Stimulated activated CD8-positive, alpha-beta memory T cell treated with anti-CD3 and anti-CD28 coated beads, Interleukin-2, amount 100 ng/mL, for 1 hour (primary cell): ENCODE results near the gene SLC16A10.
"Not testable (repeated sequence)": the region's sequence is repeated elsewhere in the genome, so short reads cannot be mapped to it uniquely, and the experiment has no call there.

Experiments used
- DNase-seq, 2 donors: peaks; one replicate each; pipeline ENCODE4 v3.0.0-alpha.2; 2020; ENCODE audit warnings: low read depth in 2 of 2

The SLC16A10 gene

DNA sequence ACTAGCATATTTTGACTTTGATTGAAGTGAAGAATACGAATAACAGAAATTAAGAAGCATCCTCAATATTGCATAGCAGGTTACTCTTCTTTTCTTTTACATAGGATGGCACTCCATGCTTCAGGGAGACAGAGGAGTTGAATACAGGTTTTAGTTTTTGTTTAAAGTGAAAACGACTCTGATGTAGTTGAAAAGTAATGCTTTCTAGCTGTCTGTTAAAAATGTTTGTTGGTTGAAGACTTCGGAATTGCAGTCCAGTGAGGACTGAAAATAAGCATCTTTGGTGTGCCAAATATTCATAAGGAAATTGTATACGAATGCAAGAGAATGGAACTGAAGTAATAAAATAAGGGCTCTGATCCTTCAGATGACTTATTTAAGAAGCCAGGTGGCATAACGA is 618 bp upstream of the SLC16A10 start:
- DNase-seq, result no peak

DNA sequence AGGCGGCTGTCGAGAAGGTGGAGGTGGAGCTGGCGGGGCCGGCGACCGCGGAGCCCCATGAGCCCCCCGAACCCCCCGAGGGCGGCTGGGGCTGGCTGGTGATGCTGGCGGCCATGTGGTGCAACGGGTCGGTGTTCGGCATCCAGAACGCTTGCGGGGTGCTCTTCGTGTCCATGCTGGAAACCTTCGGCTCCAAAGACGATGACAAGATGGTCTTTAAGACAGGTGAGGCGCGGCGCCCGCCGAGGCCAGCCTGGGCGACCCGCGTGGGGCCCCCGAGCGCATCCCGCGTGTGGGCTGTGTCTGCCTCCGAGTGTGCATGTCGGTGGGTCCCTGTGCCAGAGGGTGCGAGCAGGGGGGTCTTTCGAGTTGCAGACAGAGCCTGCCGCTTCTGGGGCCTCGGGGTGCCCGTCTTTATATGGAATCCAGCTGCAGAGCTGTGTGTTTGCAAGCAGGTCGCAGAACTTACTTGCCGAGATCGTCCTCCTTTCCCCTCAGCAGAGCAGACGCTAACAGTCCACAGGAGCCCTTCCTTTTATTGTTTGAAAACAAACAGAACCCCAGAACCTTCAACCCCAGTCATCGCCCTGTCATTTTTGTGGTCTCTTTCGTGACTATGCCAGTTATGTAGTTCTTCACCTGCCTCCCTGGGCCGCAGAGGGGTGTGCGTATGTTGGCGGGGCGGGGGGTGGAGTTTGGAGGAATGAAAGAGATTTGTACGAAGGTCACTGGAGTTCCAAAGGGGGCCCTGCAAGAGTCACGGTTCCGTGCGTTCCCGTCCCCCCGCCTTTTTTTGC is 766 bp downstream of the SLC16A10 start:
- peak in 1 of 2 donors; percentile 22 for DNase-seq

DNA sequence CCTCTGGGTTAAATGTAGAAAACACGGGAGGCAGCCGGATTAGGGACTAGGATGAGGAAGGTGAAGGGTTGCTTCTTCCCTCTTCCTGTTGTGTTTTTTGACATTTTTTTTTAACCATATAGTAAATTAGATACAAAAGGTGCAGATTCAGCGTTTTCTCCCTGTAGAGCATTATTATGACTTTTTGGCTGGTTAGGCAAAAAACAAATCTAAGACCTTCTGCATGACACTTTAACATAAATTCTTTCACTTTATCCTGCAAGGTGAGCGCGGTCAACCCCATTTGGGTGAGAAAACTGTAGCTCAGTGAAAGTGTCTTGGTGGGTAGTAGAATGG is 1.3 kb downstream of the SLC16A10 start:
- no peak for DNase-seq

DNA sequence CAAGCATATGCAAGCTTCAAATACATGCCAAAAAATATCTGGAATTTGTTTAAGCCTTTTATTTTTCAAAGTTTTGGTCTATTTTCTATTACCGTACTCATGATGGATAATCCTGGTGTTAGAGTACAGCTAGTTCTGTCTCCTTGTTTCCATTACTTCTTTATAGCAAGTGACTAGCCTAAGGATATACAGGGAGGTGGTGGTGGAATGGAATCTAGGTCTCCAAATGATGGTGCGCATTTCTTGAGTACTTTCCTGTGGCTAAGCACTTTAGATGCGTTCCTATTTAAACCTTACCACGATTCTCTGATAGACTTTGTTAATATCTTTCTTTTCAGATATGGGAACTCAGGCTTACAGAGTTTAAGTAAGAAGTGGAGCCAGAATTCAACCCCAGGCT is 3.5 kb downstream of the SLC16A10 start:
- no peak for DNase-seq

DNA sequence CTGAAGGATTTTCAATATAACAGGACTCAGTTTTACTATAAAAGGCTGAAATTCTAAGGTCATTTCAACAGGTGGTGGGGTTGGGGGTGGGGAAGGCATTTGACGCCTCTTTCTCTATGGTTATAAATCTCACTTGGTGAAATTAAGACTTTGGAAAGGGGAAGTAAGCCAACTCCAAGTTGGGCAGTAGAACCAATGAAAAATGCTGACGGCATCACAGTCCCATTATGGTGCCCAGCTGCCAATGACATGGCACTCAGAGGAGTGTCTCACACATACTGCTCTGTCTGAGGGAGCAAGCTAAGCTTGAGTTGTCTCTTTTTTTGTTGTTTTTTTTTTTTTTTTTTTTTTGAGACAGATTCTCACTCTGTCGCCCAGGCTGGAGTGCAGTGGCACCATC is 4.7 kb downstream of the SLC16A10 start:
- no peak for DNase-seq

DNA sequence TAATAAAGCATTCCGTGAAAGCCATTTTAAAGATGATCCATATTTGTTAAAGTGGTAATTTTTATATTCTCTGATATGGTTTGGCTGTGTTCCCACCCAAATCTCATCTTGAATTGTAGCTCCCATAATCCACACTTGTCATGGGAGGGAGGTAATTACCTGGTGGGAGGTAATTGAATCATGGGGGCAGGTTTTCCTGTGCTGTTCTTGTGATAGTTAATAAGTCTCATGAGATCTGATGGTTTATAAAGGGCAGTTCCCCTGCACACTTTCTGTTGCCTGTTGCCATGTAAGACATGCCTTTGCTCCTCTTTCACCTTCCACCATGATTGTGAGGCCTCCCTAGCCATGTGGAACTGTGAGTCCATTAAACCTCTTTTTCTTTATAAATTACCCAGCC is 8.2 kb downstream of the SLC16A10 start:
- not testable (repeated sequence) for DNase-seq

DNA sequence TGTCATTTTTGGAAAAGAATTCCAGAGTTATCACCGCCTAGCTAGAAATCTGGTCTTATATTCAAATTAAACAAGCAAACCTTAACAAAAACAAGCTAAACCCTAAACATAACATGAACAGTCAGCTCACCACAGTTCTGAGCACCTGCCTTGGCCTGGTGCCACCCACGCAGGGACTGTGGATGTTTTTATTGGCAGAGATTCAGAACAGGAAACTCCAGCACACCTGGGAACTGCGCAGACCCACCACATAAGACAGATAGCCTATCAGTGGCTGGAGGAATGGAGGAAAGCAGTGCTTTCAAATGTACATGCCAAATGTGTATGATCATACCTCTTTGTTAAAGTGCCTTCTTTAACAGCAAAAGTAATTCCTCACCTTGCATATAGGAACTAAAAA is 8.9 kb downstream of the SLC16A10 start:
- DNase-seq, result peak in 1 of 2 donors; percentile 6

DNA sequence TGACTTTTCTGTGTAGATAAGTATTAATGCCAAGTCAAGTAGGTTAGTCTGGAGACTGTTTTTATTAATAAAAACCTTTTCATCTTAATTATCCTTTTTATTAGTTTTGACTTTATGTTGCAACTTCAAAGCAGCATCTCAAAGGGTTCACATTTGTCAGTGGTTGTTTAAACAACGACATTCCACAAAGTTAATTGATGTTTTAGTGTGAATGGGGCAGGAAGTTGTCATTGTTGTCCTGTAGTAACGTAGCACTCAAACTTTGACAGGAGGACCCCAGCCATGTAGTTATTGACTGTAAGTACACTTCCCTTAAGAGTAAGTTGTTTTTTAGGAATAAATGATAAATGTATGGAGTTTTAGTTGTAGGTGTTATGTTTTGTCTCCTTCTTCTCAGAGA is 11.3 kb downstream of the SLC16A10 start:
- no peak for DNase-seq

DNA sequence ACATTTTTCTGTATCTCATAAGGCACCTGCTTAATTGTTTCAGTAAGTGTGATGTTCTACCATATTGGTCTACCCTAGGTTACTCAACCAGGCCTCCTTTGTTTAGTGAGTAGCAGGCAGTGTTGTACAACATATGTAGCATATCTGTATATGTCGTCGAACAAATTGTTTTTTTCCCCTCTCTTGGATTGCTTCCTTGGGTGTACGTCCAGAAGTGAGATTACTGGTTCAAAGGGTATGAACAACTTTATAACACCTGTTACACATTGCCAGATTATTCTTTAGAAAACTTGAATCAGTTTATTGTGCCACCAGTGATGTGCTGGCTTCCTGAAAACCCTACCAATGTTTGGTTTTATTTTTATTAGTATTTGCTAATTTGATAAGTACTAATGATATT is 14.7 kb downstream of the SLC16A10 start:
- DNase-seq, result no peak

DNA sequence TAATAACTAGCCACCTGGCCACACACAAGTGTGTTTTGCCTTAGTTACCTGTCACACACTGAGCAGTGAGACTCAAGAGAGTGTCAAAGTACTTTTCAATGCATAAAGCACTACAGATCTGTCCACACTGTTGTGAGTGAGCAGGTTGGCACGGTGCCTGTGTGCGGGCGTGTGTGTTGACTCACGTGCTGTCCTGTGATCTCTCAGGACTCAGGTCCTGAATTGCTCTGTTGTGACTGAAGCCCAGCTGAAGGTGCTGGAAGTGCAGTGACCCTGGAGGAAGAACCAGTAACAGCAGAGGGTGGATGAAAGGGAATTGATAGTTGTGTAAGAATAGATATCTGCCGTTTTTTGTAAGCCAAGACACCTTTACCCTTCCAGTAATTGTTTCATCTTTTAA is 18.3 kb downstream of the SLC16A10 start:
- no peak for DNase-seq

DNA sequence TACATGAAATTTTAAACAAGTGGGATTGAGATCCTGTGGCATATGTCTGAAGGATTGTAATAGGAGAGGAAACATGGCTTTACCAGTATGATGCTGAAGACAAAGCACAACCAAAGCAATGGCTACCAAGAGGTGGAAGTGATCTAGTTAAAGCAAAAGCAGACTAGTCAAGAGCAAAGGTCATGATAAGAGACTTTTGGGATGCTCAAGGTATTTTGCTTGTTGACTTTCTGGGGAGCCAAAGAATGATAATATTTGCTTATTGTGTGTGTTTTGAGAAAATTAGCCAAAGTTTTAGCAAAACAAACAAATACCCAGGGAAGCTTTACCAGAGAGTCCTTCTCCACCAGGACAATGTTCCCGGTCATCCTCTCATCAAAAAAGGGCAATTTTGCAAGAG is 20.3 kb downstream of the SLC16A10 start:
- DNase-seq, result no peak

DNA sequence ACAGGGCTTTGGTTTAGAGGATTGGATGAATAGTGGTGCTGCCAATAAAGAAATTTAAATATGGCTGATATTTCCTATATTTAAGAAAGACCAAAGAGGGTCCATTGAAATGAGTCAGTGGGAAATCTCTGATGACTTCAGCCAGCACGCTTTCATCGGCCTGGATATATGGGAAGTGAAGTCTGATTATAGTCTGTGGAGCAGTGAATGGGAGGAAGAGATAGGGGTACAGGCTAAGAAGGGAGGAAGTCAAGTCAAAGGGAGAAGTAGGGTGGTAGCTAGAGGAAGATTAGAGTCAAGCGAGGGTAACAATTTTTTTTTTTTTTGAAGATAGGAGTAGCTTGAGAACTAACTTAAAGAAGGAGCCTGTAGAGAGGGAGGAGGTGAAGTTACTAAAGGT is 22.7 kb downstream of the SLC16A10 start:
- DNase-seq, result no peak

DNA sequence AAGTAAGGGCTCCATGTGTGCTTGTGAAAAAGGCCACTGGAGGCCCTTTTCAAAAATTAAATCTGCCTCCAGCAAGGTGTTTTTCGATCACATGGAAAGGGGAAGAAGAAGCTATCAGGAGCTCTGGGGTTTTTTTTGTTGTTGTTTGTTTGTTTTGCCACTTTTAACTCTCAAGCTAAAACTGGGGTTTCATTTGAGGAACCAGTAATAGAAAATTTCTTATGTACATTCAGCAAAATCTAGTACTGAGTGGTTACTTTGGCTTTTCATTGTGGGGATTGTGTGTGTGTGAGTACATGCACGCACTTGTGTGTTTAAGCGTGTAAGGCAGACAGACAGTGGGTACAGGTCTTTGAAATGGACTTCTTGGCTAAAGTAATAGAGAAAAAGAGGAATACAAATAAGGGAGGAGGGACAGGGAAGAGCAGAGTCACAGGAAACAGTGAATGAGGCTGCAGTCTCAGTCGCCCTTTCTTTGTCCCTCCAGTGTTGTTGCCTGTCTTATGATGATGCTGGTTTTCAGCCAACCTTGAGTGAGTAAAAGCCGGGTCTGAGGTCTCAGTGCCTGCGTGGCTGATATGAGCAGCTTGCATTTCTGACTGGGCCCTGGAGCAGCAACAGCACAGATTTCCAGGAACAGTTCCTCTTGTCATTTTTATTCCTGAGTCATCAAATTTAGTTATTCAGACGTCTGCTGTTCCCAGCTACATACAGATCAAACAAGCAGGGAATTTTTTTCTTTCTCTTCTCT is 26.2 kb downstream of the SLC16A10 start:
- DNase-seq, result peak in 1 of 2 donors; percentile 5

DNA sequence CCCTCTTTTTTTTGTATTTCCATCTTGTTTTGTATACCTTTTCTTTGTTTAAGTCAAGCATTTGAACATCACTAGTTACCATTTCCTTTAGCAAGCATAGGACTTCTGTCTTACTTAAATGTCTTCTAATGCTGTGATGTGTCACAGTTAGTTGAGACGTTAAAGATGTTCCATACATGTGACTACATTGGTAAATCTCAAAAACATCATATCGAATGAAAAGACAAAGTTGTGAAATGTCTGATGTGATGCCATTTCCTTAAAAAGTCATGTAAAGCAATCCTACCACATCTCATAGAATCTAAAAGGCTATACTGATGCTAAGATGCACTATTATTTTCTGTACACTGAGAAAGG is 26.8 kb downstream of the SLC16A10 start:
- no peak for DNase-seq

DNA sequence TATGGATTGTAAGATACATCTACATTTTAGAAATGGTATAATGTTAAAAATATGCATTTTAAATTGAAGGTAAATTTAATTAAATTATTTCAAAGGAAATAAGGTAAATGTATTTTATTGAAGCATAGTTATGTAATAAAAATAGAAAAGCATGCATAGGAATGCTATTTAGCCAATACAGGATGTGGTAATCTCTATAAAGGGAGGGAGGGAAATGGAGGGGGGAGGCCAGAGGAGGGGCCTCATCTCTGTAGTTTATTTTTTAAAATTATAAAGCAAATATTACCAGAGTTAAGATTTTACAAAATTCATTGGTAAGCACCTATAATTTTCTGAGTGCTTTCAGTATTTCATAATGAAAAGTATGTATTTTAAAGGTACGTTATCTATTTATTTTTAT is 27.2 kb downstream of the SLC16A10 start:
- DNase-seq, result no peak

DNA sequence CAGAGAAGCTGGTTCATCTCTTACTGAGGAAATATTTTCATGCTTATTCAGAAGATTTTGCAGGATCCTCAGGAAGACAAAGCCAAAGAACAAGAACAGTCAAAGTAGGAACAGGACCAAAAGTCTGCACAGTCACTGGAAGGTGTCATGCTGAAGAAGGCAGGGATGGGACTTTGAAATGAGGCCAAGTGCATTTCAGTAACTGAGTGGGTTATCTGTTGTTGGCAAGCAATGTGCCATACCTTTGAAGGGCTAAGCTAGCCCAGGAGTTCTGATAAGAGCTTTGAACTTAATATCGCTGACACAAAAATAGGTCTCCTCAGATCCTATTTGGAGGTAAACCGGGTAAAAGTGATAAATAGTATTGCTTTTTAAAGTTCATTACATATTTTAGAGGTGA is 31.5 kb downstream of the SLC16A10 start:
- no peak for DNase-seq

DNA sequence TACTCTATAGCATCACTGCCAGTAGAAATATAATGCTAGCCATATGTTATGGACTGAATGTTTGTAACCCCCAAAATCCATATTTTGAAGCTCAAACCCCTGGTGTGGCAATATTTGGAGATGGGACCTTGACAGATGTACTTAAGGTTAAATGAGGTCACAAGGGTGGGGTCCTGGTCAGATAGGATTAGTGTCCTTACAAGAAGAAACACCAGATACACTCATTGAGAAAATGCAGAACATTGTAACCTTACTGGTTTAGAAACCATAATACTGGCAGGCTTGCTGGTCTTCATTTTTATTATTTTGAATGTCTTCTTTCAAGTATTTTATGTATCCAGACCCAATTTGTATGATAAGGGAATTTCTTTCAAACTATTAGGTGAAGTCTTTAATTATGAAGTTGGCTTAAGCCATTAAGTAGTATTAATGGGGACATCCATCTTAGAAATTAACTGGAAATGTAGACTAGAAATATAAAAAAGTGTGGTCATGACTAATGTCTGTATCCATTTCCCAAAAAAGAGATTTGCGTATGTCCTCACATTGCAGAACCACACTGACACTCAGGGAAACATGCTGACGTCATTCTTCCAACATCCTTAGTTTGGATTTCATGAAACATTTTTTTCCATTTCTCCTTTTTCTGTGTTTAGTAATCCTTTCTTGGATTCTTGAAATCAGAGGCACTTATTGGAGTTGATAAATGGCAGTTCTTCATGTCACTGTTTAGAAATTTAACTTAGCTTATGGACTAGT is 32.4 kb downstream of the SLC16A10 start:
- DNase-seq, result no peak

DNA sequence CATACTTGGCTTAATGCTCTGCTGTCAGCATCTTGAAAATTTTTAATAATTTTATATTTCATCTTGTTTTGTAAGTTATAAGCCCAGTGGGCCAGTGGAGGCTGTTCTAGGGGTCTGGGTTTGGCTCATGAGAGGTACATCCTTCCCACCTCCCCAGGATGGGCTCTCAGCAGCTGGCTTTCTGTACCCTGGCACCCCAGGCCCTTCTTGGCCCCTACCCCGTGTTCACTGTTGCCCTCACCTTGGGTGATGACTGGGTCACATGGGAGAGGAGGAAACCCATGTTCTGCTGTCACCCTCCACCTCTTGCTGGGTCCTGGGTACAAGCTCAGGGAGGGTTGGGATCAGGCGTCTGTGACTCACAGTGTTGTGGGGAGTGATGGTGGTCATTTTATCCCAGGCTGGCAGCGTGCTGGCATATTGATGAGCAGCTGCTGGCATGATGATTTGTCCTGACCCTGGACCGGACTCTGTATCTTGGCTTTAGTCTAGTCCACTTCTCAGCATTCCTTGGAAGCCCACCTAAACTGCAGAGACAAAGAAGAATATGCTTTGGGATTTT is 34.6 kb downstream of the SLC16A10 start:
- no peak for DNase-seq

DNA sequence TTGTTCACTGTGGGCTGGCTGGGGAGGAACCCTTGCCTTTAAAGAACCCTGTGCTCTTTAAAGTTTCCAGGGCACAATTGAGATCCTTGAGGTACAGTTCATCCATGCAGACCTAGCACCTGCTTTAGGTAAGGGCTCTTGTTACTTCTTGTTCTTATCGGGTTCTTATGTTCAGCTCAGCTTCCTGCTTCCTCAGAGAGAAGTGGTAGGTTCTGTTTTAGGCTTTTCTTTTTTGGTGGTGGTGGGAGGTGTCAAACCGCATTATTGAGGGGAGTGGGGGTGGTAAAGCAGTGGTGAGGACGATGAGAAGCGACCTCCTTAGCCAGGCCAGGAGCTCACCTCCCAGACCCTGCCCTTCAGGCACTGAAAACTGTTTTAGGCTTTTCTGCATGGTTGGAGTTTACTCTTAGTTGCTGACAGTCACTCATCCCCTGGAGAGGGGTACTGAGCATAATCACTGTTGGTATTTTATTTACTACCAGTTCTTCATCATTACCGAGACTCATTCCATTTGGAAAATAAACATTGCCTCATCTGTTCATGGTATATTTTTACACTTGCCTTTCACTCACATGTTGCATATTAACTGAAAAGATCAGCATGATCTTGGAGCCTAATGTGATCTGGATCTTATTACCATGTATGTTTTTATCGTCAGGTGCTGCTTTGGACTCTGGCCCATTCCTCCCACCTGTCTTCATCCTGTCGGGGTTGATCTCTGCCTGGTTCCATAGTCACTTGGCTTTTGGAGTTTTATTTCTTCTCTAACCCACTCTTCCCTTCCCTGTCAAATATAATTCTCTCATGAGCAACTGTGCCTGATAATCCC is 35.4 kb downstream of the SLC16A10 start:
- DNase-seq, result no peak

DNA sequence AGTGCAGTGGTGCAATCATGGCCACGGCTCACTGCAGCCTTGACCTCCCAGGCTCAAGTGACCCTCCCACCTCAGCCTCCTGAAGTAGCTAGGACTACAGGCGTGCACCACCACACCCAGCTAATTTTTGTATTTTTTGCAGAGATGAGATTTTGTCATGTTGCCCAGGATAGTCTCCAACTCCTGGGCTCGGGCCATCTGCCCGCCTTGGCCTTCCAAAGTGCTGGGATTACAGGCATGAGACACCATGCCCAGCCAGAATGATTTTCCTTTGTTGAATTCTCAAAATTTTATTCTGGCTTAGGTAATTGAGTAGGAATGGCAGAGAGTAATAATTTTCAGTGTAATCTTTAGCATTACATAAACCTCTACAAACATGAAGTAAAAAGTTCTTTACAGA is 37.1 kb downstream of the SLC16A10 start:
- DNase-seq, result no peak

DNA sequence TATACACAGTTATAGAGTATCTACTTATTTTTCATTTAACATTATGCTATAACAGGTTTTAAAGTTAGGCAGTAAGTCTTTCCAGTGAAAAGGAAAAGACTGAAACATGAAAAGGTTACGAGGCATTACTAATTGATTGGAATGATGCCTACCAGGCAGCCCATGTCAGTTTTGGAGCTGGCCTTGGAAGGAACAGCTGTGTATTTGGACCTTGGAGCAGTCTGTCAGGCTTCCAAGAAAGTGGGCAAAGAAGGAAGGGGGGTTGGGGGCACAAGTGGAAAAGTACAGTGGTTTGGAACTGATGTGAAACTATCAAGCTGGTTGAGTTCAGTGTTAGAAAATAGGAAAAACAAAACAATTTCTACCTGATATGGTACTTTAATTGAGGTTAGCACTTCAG is 41.7 kb downstream of the SLC16A10 start:
- no peak for DNase-seq

DNA sequence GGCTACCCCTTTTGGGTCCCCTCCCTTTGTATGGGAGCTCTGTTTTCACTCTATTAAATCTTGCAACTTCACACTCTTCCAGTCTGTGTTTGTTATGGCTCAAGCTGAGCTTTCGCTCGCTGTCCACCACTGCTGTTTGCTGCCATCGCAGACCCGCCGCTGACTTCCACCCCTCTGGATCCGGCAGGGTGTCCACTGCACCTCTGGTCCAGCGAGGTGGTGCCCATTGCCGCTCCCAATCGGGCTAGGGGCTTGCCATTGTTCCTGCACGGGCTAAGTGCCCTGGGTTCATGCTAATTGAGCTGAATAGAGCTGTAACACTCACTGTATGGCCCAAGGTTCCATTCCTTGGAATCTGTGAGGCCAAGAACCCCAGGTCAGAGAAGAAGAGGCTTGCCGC is 43.7 kb downstream of the SLC16A10 start:
- not testable (repeated sequence) for DNase-seq
